HEK293 (cell line): Measurements from ENCODE around the gene VIT.

Source experiments
- CTCF ChIA-PET: fragments of 350-600 bp; formaldehyde crosslinking; extraction: SDS; loops from one replicate; lab custom pipeline; 2021; ENCODE audit warnings: antibody characterized with exemption; lab: Yijun Ruan, JAX
- POLR2A ChIA-PET: fragments of 300-600 bp; formaldehyde crosslinking; extraction: SDS; loops from one replicate; lab custom pipeline; 2020; ENCODE audit warnings: antibody characterized with exemption, inconsistent platforms; lab: Yijun Ruan, JAX
- H3K27ac ChIP-seq: fragments of 200-500 bp; sonication (Bioruptor generic); 2 replicates; pipeline ENCODE4 v1.5.1; 2014; ENCODE audit warnings: low read depth, low read length, control low read depth, inconsistent platforms; ENCODE audit errors: extremely low read depth
- H3K36me3 ChIP-seq, 2 experiments: fragments of 200-500 bp in 1 of 2; sonication (Bioruptor generic) in 1 of 2; 1 replicate in 1 of 2; 2 replicates in 1 of 2; pipeline ENCODE4 v1.5.1; 2014 to 2017; ENCODE audit warnings: inconsistent platforms in 2 of 2, low read length in 2 of 2; ENCODE audit not compliant: control insufficient read depth in 2 of 2, insufficient read depth in 1 of 2
- H3K4me1 ChIP-seq: fragments of 200-500 bp; sonication (Bioruptor generic); 2 replicates; pipeline ENCODE4 v1.5.1; 2014; ENCODE audit warnings: mild to moderate bottlenecking, low read length, inconsistent platforms; ENCODE audit not compliant: control insufficient read depth, insufficient read depth
- H3K4me3 ChIP-seq: 2 replicates; pipeline ENCODE4 v1.5.1; 2011; ENCODE audit warnings: low read depth, mild to moderate bottlenecking, control low read depth, low read length, moderate library complexity
- H3K9me3 ChIP-seq: fragments of 200-500 bp; sonication (Bioruptor generic); 2 replicates; pipeline ENCODE4 v1.5.1; 2014; ENCODE audit warnings: low read depth, low read length, inconsistent platforms; ENCODE audit not compliant: control insufficient read depth, insufficient read depth
- KLF9 ChIP-seq: fragments of 450-650 bp; formaldehyde crosslinking; IDR thresholded peaks from 2 replicates; pipeline ENCODE4 v1.5.1; 2016; ENCODE audit warnings: missing biosample characterization, missing genetic modification characterization, low read depth
- PRDM1 ChIP-seq: fragments of 450-650 bp; formaldehyde crosslinking; IDR thresholded peaks from 2 replicates; pipeline ENCODE4; 2016; ENCODE audit warnings: missing biosample characterization, missing genetic modification characterization
- PRDM10 ChIP-seq: fragments of 450-650 bp; formaldehyde crosslinking; IDR thresholded peaks from 2 replicates; pipeline ENCODE4 v1.5.1; 2016; ENCODE audit warnings: missing biosample characterization, missing genetic modification characterization
- REST ChIP-seq: fragments of 450-650 bp; formaldehyde crosslinking; IDR thresholded peaks from 2 replicates; pipeline ENCODE4 v1.5.1; 2016; ENCODE audit warnings: missing biosample characterization, missing genetic modification characterization
- ZBTB8A ChIP-seq: fragments of 450-650 bp; formaldehyde crosslinking; IDR thresholded peaks from 2 replicates; pipeline ENCODE4 v1.5.1; 2016; ENCODE audit warnings: missing biosample characterization, missing genetic modification characterization
- ZFHX2 ChIP-seq: fragments of 450-650 bp; formaldehyde crosslinking; conservative IDR thresholded peaks from 2 replicates; pipeline ENCODE4 v1.5.1; 2016; ENCODE audit warnings: missing biosample characterization, missing genetic modification characterization
- ZNF140 ChIP-seq: fragments of 450-650 bp; formaldehyde crosslinking; IDR thresholded peaks from 2 replicates; pipeline ENCODE4 v1.5.1; 2016; ENCODE audit warnings: missing biosample characterization, missing genetic modification characterization
- ZNF221 ChIP-seq: fragments of 450-650 bp; formaldehyde crosslinking; IDR thresholded peaks from 2 replicates; pipeline ENCODE4 v1.5.1; 2017; ENCODE audit warnings: missing biosample characterization, missing genetic modification characterization, borderline replicate concordance
- ZNF37A ChIP-seq: fragments of 450-650 bp; IDR thresholded peaks from 2 replicates; pipeline ENCODE4 v1.5.1; 2018; ENCODE audit warnings: missing biosample characterization, missing genetic modification characterization
- ZNF404 ChIP-seq: fragments of 450-650 bp; formaldehyde crosslinking; IDR thresholded peaks from 2 replicates; pipeline ENCODE4 v1.5.1; 2017; ENCODE audit warnings: missing biosample characterization, missing genetic modification characterization
- ZNF488 ChIP-seq: fragments of 450-650 bp; formaldehyde crosslinking; IDR thresholded peaks from 2 replicates; pipeline ENCODE4 v1.5.1; 2016; ENCODE audit warnings: missing biosample characterization, missing genetic modification characterization
- ZNF555 ChIP-seq: fragments of 450-650 bp; formaldehyde crosslinking; conservative IDR thresholded peaks from 2 replicates; pipeline ENCODE4 v1.5.1; 2017; ENCODE audit warnings: missing biosample characterization, mild to moderate bottlenecking, missing genetic modification characterization, inconsistent platforms
- ZNF624 ChIP-seq: fragments of 450-650 bp; formaldehyde crosslinking; IDR thresholded peaks from 2 replicates; pipeline ENCODE4 v1.5.1; 2017; ENCODE audit warnings: missing biosample characterization, missing genetic modification characterization
- ZNF776 ChIP-seq: fragments of 450-650 bp; formaldehyde crosslinking; IDR thresholded peaks from 2 replicates; pipeline ENCODE4 v1.5.0; 2017; ENCODE audit warnings: missing biosample characterization, missing genetic modification characterization, borderline replicate concordance
- ZNF830 ChIP-seq: fragments of 450-650 bp; IDR thresholded peaks from 2 replicates; pipeline ENCODE4 v1.5.0; 2018; ENCODE audit warnings: missing biosample characterization, missing genetic modification characterization, low read depth, mild to moderate bottlenecking, moderate library complexity
- ZSCAN5A ChIP-seq: fragments of 450-650 bp; formaldehyde crosslinking; IDR thresholded peaks from 2 replicates; pipeline ENCODE4 v1.5.1; 2016; ENCODE audit warnings: missing biosample characterization, missing genetic modification characterization
- TF ChIP-seq, protein P1 (sequence below): fragments of 450-650 bp; formaldehyde crosslinking; IDR thresholded peaks from 2 replicates; pipeline ENCODE4 v1.5.1; 2017; ENCODE audit warnings: missing biosample characterization, missing genetic modification characterization

Gene VIT

DNA sequence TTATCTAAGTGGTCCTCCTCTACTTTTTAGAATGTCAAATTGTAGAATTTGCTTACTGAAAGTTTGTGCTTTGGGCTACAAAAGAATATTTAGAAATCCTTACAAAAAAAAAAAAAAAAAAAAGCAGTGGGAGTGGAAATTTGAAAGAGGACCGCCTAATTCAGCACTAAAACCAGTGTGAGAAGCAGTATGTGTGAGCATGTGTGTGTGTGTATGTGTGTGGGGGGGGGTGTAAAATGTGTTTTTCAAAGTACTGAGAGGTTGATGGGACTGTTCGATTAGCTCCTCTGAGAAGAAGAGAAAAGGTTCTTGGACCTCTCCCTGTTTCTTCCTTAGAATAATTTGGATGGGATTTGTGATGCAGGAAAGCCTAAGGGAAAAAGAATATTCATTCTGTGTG lies at the start of gene VIT:
VIT (plus strand) TSS at position 175 of the 400 bp plus-strand sequence. CDS start 19,664 bp downstream, outside the sequence.
- Histone ChIP-seq H3K9me3 (no peaks in the 10 kb centered on the region), H3K27ac (no peak within 1 kb of the TSS), H3K4me3 (no peak within 1 kb of the TSS), H3K36me3 (no peaks in the 10 kb centered on the region), H3K4me1 (peaks cover 22% of the 10 kb centered on the region)
- ChIA-PET POLR2A (no interaction called here), CTCF (interaction anchor here (0.7 to 1.8 kb wide), 6 partner anchors 31 to 96 kb away, joined by 3 to 5 read pairs (median 4); no protein-coding TSS in a partner anchor)
- TF ChIP-seq PRDM10 (tag by site-specific recombination) (no peak), REST (0 out of 2 replicates have a peak, but pooled peaks have one; percentile 13), ZFHX2 (0 out of 2 replicates have a peak, but pooled peaks have one; percentile 15), ZNF404 (tag by site-specific recombination) (no peak), ZNF37A (tag by site-specific recombination) (no peak), ZNF624 (tag by site-specific recombination) (no peak), ZNF221 (tag by site-specific recombination) (no peak), ZNF140 (tag by site-specific recombination) (no peak), KLF9 (tag by site-specific recombination) (no peak), ZNF555 (no peak)
- TF ChIP-seq, protein P1, sequence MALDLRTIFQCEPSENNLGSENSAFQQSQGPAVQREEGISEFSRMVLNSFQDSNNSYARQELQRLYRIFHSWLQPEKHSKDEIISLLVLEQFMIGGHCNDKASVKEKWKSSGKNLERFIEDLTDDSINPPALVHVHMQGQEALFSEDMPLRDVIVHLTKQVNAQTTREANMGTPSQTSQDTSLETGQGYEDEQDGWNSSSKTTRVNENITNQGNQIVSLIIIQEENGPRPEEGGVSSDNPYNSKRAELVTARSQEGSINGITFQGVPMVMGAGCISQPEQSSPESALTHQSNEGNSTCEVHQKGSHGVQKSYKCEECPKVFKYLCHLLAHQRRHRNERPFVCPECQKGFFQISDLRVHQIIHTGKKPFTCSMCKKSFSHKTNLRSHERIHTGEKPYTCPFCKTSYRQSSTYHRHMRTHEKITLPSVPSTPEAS (tag by site-specific recombination) = peak; percentile 25; the same call in 1 of the 2 replicates

- no peaks in the 10 kb centered on the region for H3K36me3 ChIP-seq
- CTCF ChIA-PET = interaction anchor here (1.8 kb wide), 1 partner anchor 14 kb away, joined by 8 read pairs; no protein-coding TSS in a partner anchor
- H3K4me3 ChIP-seq = no peak overlapping the region
- no peaks in the 10 kb centered on the region for H3K4me1 ChIP-seq
- H3K27ac ChIP-seq = no peak overlapping the region
- POLR2A ChIA-PET = no interaction called here
- H3K9me3 ChIP-seq = no peaks in the 10 kb centered on the region; the same call in 1 of the 2 replicates
- TF ChIP-seq ZBTB8A (no peak), ZSCAN5A (tag by site-specific recombination) (no peak), ZNF776 (tag by site-specific recombination) (no peak), PRDM1 (0 out of 2 replicates have a peak, but pooled peaks have one; percentile 39), ZNF830 (tag by site-specific recombination) (no peak), ZNF488 (no peak)
- TF ChIP-seq, protein P1 (tag by site-specific recombination) = no peak
These were observed 46.3 kb upstream of the VIT start for GRCh38 chr2:36650031-36650829.
